Measurements from ENCODE around the gene EPB41L5.
A peak's percentile ranks its signal among the peaks of the same experiment; 100 is the strongest.

EPB41L5 gene

GRCh38 chr2:120174963-120175581 lies 162.2 kb downstream of the EPB41L5 start:
- CTCF ChIA-PET: interaction anchor here (0.5 to 5.8 kb wide), 47 partner anchors 8 to 659 kb away, joined by 3 to 114 read pairs (median 4); partner anchors contain the start of gene EPB41L5

DNA sequence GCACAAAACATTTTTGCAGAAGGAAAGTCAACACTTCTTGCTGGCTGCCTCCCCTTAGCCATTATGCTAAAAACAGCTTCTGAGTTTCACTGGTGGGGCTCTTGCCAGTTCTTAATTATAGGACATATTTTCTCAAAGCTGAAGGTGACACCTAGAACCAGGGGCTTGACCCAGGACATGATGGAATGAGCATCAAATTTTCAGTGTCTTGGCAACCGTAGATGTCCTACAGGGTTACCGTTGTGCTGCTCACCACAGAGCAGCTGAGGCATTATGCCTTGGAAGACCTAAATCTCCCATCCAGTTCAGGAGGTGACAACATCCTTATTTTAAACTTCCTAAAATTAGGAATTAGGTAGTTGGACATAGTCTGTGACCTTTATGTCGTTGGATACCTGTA lies 163.6 kb downstream of the EPB41L5 start:
- DNase-seq (ENCODE audit: low read depth, low spot score): no peak
- no peak for TF ChIP-seq CTCF (IDR thresholded peaks at IDR 0.05; ENCODE audit: insufficient read depth, low read length, missing control alignments)
- H3K4me3 ChIP-seq (ENCODE audit: low read depth, low read length): no peak overlapping the region
- ChIA-PET POLR2A (no interaction called here), CTCF (interaction anchor here (0.7 to 5.8 kb wide), 31 partner anchors 8 to 539 kb away, joined by 3 to 114 read pairs (median 5); no protein-coding TSS in a partner anchor)

More at GRCh38 chr2:120174963-120175581, 162.2 kb downstream of the EPB41L5 start:
- TF ChIP-seq CTCF (IDR thresholded peaks at IDR 0.05; ENCODE audit: insufficient read depth, low read length, missing control alignments): peak; percentile 52
- POLR2A ChIA-PET: interaction anchor here (0.6 kb wide), 1 partner anchor 91 kb away, joined by 3 read pairs; no protein-coding TSS in a partner anchor
- no peak overlapping the region for H3K4me3 ChIP-seq (ENCODE audit: low read depth, low read length)
- peak; percentile 16 for DNase-seq (ENCODE audit: low read depth, low spot score)

DNA sequence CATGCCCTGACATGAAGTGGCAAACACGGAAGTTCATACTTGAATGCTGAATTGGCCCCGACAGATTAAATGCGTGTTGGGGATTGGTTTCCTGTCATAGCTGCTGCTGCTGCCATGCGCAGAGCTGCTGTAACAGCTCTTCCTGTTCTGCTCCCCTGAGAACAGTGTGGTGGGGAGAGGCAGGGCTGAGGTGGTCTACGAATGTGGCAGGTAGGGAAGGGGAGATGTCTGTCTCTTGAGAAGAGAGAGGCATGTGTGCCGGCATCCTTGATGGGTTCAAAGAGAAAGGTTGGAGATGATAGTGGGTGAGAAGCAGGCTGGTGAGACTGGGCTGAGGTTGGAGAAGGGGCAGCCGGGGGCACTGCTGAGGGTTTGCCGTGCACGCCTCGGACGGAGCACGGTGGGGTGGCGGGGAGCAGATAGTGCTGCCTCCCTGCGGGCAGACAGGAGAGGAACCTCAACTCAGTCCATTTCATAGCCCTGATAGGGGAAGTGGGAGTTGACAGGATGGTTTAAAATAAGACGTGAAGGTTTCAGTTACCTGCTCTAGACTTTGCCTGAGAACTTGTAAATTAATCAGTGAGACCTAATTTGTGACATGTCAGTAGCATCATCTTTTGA lies 164.2 kb downstream of the EPB41L5 start:
- POLR2A ChIA-PET: no interaction called here
- no peak for DNase-seq (ENCODE audit: low read depth, low spot score)
- no peak overlapping the region for H3K4me3 ChIP-seq (ENCODE audit: low read depth, low read length)

GRCh38 chr2:120177973-120178372 lies 165.1 kb downstream of the EPB41L5 start:
- no peak for TF ChIP-seq CTCF (IDR thresholded peaks at IDR 0.05; ENCODE audit: insufficient read depth, low read length, missing control alignments)
- H3K4me3 ChIP-seq (ENCODE audit: low read depth, low read length): no peak overlapping the region
- ChIA-PET CTCF (interaction anchor here (0.8 to 4.2 kb wide), 5 partner anchors 25 to 503 kb away, joined by 3 to 42 read pairs (median 5); no protein-coding TSS in a partner anchor), POLR2A (no interaction called here)
- no peak for DNase-seq (ENCODE audit: low read depth, low spot score)

More for the DNA sequence above, 164.2 kb downstream of the EPB41L5 start:
- CTCF ChIA-PET: interaction anchor here (0.7 to 5.8 kb wide), 19 partner anchors 8 to 536 kb away, joined by 3 to 114 read pairs (median 5); no protein-coding TSS in a partner anchor
- TF ChIP-seq CTCF (IDR thresholded peaks at IDR 0.05; ENCODE audit: insufficient read depth, low read length, missing control alignments): no peak

DNA sequence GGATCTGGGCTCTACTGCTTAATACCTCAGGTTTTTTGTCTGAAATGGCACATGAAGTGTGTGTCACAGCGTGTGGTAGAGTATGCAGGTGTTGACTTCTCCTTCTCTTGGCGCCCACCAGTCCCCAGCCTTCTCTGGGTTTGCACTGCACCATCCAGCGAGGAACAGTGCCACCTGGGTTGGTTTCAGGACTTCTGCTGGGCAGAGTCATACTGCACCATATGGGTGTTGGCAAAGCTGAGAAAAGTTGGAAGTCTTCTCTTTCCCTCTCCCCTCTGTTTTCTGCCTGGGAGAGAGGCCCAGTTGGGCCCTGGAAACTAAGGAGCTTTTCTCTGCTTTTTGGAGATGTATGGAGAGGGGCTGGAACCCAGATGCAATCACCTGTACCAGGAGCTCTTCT lies 166.5 kb downstream of the EPB41L5 start:
- H3K4me3 ChIP-seq (ENCODE audit: low read depth, low read length): no peak overlapping the region
- TF ChIP-seq CTCF (IDR thresholded peaks at IDR 0.05; ENCODE audit: insufficient read depth, low read length, missing control alignments): no peak
- ChIA-PET POLR2A (no interaction called here), CTCF (interaction anchor here (1.0 to 1.9 kb wide), 3 partner anchors 9 to 502 kb away, joined by 4 to 5 read pairs (median 5); no protein-coding TSS in a partner anchor)
- no peak for DNase-seq (ENCODE audit: low read depth, low spot score)

- CTCF ChIA-PET: interaction anchor here (1.5 to 1.9 kb wide), 2 partner anchors 72 to 477 kb away, joined by 3 to 5 read pairs; no protein-coding TSS in a partner anchor
- no peak for TF ChIP-seq CTCF (IDR thresholded peaks at IDR 0.05; ENCODE audit: insufficient read depth, low read length, missing control alignments)
- POLR2A ChIA-PET: no interaction called here
- no peak for DNase-seq (ENCODE audit: low read depth, low spot score)
- no peak overlapping the region for H3K4me3 ChIP-seq (ENCODE audit: low read depth, low read length)
Measured at GRCh38 chr2:120180066-120180465, 167.2 kb downstream of the EPB41L5 start.
